Aortic smooth muscle cell (primary cell): Measurements from ENCODE around the gene TMSB15B. TPM values are rescaled to one million over a fixed set of nuclear protein-coding genes. Genes with fewer than 3 reads are reported as not detected.

Experiments used
- total RNA-seq: library from RNA; depleted of rRNA; stranded (reverse); fragments of >200 nt; gene quantifications from 2 replicates; pipeline ENCODE4 v1.2.3, GENCODE V29; 2014

Gene TMSB15B
- total RNA-seq = 1.6 and 1.8 TPM in 2 replicates

DNA sequence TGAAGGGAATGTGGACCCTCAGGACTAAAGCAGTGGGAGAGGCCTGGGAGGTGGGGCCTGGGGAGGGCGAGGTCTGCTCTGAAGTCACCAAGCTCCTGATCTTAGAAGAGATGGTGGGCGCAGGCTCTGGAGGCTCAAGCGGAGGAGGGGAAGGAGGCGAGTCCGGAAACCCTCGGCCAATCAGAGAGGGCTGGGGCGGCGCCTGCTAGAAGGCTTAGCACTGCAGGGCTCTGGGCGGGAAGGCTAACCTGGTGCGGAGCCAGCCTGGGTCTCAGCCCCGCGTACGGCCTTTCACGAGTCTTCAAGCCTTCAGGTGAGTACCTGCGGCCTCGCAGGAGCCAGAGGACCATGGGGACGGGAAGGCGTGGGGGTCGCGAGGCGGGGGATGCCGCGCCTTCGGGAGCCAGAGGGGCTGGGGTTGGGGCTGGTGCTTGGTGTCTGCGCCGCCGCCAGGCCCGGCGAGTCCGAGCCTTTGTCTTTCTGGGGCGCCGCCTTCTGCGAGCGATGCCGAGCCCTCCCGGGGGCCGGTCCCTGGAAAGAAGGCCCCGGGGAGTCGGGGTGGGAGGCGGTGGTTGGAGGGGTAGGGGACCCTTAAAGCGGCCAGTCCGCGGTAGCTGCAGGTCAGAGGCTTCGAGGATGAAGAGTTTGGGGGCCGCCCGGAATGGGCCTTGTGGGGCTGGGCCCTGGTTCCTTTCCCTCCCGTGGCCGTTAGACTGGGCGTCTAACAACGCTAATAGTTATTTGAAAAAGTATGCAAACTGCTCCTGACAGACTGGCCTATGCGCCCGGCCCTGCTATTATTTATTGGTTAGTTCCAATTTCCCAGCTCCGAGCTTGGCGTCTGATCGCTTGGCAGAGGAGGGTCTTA lies at the start of gene TMSB15B:
Gene TMSB15B, plus strand, starts transcription at position 217 of the 868 bp plus-strand sequence.

DNA sequence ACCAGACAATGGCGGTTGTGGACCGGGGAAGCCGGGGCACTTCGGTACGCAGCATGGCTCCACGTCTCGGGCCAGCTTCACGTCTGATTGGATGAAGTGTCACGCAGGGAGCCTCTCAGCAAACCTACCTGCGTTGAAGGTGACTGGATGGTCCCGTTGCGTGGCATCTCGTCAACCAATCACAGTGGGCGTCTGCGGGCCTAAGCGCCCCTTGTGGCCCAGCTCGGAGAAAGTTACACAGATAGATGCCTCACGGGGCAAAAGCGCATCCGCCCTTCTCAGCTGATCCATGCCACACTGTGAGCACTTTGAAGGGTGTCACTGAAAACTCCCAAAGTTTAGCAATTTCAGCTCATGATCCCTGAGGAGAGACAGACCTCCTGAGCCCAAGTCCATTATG lies 51.2 kb downstream of the TMSB15B start, which contains the start of gene H2BW1:
Gene H2BW1, minus strand, starts transcription at position 103 of the 400 bp plus-strand sequence. CDS start 132 bp downstream, outside the sequence.

Other genes with a start within 250 kb of the TMSB15B start
- 0.12 TPM in 1 of 2 replicates, not detected in the other for gene PLP1, start 185.8 kb upstream of the TMSB15B start, total RNA-seq
- gene RAB9B, start 130.4 kb upstream of the TMSB15B start, total RNA-seq = 0.50 and 0.66 TPM in 2 replicates
- gene H2BW1, start 51.1 kb downstream of the TMSB15B start, total RNA-seq = not detected in 2 replicates
- not detected in 2 replicates for gene H2BW2, start 77.3 kb downstream of the TMSB15B start, total RNA-seq
- gene TMSB15C, start 113.6 kb downstream of the TMSB15B start, total RNA-seq = 1.3 and 1.6 TPM in 2 replicates
- gene ZCCHC18, start 149.9 kb downstream of the TMSB15B start, total RNA-seq = 0.12 and 0.26 TPM in 2 replicates
- gene SLC25A53, start 194.4 kb downstream of the TMSB15B start, total RNA-seq = 10.6 and 19.9 TPM in 2 replicates
- 17.5 and 18.1 TPM in 2 replicates for gene FAM199X, start 203.8 kb downstream of the TMSB15B start, total RNA-seq